ENCODE measurements around the gene CREB3L2. TPM values are rescaled to one million over a fixed set of nuclear protein-coding genes. Genes with fewer than 3 reads are reported as not detected.
"Not testable (repeated sequence)": the region's sequence is repeated elsewhere in the genome, so short reads cannot be mapped to it uniquely, and the experiment has no call there.

Gene CREB3L2
- total RNA-seq, 1 donor from 2014 or later = 12.5 TPM

DNA sequence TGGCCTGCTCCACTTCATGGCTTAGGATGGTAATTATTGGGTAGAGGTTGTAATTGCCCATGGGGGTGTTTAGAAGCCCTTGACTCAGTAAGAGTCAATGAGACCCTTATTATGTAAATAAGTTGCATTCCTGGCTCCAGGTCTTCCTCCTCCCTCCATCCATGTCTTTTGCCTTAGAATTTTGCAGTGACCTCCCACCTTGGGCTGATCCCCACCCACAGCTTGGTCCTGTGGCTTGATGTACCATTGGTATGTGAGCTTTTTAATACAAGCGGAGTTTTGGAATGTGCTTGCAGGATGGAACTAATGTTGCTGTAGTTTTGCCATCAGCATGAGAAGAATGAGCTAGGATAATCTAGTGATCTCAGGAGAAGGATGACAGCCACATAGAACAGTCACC, 81.9 kb downstream of the CREB3L2 start:
- H3K4me1 ChIP-seq (ENCODE audit: control insufficient read depth in 3 of 3, insufficient read depth in 3 of 3, low read length in 3 of 3) = peaks cover 0 to 3% (median 0%) of the 10 kb centered on the region in 3 donors
- H3K27me3 ChIP-seq (ENCODE audit: control insufficient read depth in 3 of 3, insufficient read depth in 3 of 3, low read length in 3 of 3) = no peaks in the 10 kb centered on the region
- no peak overlapping the region for H3K9ac ChIP-seq (ENCODE audit: low read depth in 1 of 3, low read length in 3 of 3)
- no peaks in the 10 kb centered on the region for H3K9me3 ChIP-seq (ENCODE audit: control insufficient read depth in 3 of 3, low read length in 3 of 3)
- peaks cover 0 to 9% (median 4%) of the 10 kb centered on the region in 3 donors for H3K36me3 ChIP-seq (ENCODE audit: control insufficient read depth in 3 of 3, insufficient read depth in 3 of 3, low read length in 3 of 3)
- H3K4me3 ChIP-seq (ENCODE audit: low read length in 3 of 3) = no peak overlapping the region
- H3K27ac ChIP-seq (ENCODE audit: low read depth, low read length) = no peak overlapping the region

DNA sequence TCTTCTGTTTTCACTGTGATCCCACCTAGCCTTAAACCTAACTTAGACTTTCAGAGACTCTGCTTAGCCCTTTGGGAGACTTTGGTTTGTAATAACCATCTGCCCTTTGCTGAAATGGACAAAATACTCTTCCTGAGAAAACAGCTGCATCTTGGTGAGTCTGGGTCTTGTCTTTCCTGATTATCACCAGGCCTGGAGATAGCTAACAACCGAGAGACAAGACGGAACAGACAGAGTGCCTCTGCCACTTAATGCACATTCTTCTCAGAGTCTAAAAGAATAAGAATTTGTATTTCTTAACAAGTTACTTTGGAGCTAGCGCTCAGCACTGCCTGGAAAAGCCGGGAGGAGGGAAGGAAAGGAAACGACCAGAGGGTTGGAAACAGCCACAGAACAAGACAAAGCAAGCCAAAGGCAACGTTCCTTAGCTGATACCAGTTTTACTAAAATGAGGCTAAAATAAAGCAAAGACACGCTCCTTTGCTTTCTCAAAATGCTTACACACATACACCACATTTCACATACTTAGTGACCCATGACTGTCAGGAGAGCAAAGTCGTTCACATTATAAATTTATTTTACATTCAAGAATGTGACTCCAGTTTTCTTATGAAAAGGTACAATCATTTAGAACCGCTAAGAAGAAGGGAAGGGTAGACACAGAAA, 84.8 kb downstream of the CREB3L2 start:
- H3K4me3 ChIP-seq (ENCODE audit: low read length in 3 of 3) = no peak overlapping the region
- H3K9me3 ChIP-seq (ENCODE audit: control insufficient read depth in 3 of 3, low read length in 3 of 3) = no peaks in the 10 kb centered on the region
- H3K9ac ChIP-seq (ENCODE audit: low read depth in 1 of 3, low read length in 3 of 3) = no peak overlapping the region
- H3K27me3 ChIP-seq (ENCODE audit: control insufficient read depth in 3 of 3, insufficient read depth in 3 of 3, low read length in 3 of 3) = no peaks in the 10 kb centered on the region
- no peak overlapping the region for H3K27ac ChIP-seq (ENCODE audit: low read depth, low read length)
- peaks cover 0 to 3% (median 0%) of the 10 kb centered on the region in 3 donors for H3K4me1 ChIP-seq (ENCODE audit: control insufficient read depth in 3 of 3, insufficient read depth in 3 of 3, low read length in 3 of 3)
- peaks cover 13 to 16% (median 15%) of the 10 kb centered on the region in 3 donors for H3K36me3 ChIP-seq (ENCODE audit: control insufficient read depth in 3 of 3, insufficient read depth in 3 of 3, low read length in 3 of 3)

DNA sequence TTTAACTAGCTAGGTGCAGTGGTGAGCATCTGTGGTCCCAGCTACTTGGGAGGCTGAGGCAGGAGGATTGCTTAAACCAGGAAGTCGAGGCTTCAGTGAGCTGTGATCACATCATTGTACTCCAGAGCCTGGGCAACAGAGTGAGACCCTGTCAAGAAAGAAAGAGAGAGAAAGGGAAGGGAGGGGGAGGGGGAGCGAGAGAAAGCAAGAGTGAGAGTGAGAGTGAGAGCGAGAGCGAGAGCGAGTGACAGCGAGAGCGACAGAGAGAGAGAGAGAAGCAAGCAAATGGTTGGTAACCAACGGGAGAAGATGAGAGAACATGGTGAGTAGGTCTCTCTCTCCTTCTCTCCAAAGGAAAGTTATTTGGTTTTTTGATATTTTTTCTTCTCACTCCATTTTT, 85.3 kb downstream of the CREB3L2 start:
- no peak overlapping the region for H3K4me3 ChIP-seq (ENCODE audit: low read length in 3 of 3)
- no peaks in the 10 kb centered on the region for H3K9me3 ChIP-seq (ENCODE audit: control insufficient read depth in 3 of 3, low read length in 3 of 3)
- H3K27ac ChIP-seq (ENCODE audit: low read depth, low read length) = no peak overlapping the region
- H3K27me3 ChIP-seq (ENCODE audit: control insufficient read depth in 3 of 3, insufficient read depth in 3 of 3, low read length in 3 of 3) = no peaks in the 10 kb centered on the region
- H3K4me1 ChIP-seq (ENCODE audit: control insufficient read depth in 3 of 3, insufficient read depth in 3 of 3, low read length in 3 of 3) = peaks cover 0 to 3% (median 0%) of the 10 kb centered on the region in 3 donors
- H3K9ac ChIP-seq (ENCODE audit: low read depth in 1 of 3, low read length in 3 of 3) = no peak overlapping the region
- peaks cover 18 to 20% (median 20%) of the 10 kb centered on the region in 3 donors for H3K36me3 ChIP-seq (ENCODE audit: control insufficient read depth in 3 of 3, insufficient read depth in 3 of 3, low read length in 3 of 3)

DNA sequence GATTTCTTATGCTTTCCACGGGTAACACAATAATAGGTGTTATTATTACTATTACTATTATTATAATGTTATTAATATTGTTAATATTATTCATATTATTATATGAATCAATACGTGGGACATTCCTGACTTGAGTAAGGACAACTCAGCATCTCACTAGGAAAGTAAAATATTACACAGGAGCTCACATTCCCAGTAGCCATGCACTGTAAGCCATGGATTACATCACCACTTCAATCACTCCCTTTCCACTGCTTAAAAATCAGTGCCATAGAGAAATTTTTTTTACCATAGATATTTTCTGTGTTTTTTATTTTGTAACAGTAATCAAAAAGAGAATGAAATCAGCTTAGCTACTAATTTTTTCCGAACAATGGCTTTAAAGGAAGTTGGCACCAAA, 86.6 kb downstream of the CREB3L2 start:
- no peaks in the 10 kb centered on the region for H3K27me3 ChIP-seq (ENCODE audit: control insufficient read depth in 3 of 3, insufficient read depth in 3 of 3, low read length in 3 of 3)
- H3K4me3 ChIP-seq (ENCODE audit: low read length in 3 of 3) = no peak overlapping the region
- H3K9ac ChIP-seq (ENCODE audit: low read depth in 1 of 3, low read length in 3 of 3) = no peak overlapping the region
- H3K4me1 ChIP-seq (ENCODE audit: control insufficient read depth in 3 of 3, insufficient read depth in 3 of 3, low read length in 3 of 3) = peaks cover 0 to 3% (median 0%) of the 10 kb centered on the region in 3 donors
- H3K9me3 ChIP-seq (ENCODE audit: control insufficient read depth in 3 of 3, low read length in 3 of 3) = no peaks in the 10 kb centered on the region
- H3K27ac ChIP-seq (ENCODE audit: low read depth, low read length) = no peak overlapping the region
- peaks cover 20 to 23% (median 22%) of the 10 kb centered on the region in 3 donors for H3K36me3 ChIP-seq (ENCODE audit: control insufficient read depth in 3 of 3, insufficient read depth in 3 of 3, low read length in 3 of 3)

DNA sequence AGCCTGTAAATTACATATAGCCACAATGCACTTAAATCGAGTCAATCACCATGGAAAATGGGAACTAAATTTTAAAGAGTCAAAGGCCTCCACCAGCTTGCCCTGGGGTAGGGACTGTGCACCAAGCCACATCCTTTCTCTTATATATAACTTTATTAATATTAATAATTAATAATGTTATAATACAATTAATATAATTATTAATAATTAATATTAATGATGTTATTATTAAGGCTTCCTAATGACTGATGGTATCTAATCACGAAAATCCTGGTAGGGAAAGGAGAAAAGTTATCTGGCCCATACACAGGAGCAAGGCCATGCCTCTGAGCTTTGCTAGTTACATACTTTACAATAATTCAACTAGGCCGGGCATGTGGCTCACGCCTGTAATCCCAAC, 87.9 kb downstream of the CREB3L2 start:
- H3K4me3 ChIP-seq (ENCODE audit: low read length in 3 of 3) = no peak overlapping the region
- H3K27ac ChIP-seq (ENCODE audit: low read depth, low read length) = no peak overlapping the region
- H3K9ac ChIP-seq (ENCODE audit: low read depth in 1 of 3, low read length in 3 of 3) = no peak overlapping the region
- no peaks in the 10 kb centered on the region for H3K4me1 ChIP-seq (ENCODE audit: control insufficient read depth in 3 of 3, insufficient read depth in 3 of 3, low read length in 3 of 3)
- peaks cover 23 to 28% (median 26%) of the 10 kb centered on the region in 3 donors for H3K36me3 ChIP-seq (ENCODE audit: control insufficient read depth in 3 of 3, insufficient read depth in 3 of 3, low read length in 3 of 3)
- no peaks in the 10 kb centered on the region for H3K9me3 ChIP-seq (ENCODE audit: control insufficient read depth in 3 of 3, low read length in 3 of 3)
- no peaks in the 10 kb centered on the region for H3K27me3 ChIP-seq (ENCODE audit: control insufficient read depth in 3 of 3, insufficient read depth in 3 of 3, low read length in 3 of 3)

DNA sequence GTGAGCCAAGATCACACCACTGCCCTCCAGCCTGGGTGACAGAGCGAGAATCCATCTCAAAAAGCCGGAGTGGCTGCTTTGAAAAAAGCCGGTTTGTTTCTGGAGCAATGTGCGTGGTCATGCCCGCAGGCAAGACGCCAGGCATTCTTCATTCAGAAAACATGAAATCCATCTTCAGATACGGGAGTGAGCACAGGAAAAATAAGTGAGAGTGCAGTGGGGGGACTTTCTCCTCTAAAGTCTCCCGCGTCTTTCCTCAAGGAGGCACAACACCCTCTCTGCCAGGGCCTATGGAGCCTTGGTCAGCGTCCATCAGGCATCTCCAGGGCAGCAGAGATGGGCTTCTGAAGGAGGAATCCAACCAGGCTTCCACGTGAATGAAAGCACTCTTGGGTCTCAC, 92.8 kb downstream of the CREB3L2 start:
- peaks cover 0 to under 1% (median 0%) of the 10 kb centered on the region in 3 donors for H3K4me1 ChIP-seq (ENCODE audit: control insufficient read depth in 3 of 3, insufficient read depth in 3 of 3, low read length in 3 of 3)
- H3K4me3 ChIP-seq (ENCODE audit: low read length in 3 of 3) = no peak overlapping the region
- peaks cover 34 to 51% (median 34%) of the 10 kb centered on the region in 3 donors for H3K36me3 ChIP-seq (ENCODE audit: control insufficient read depth in 3 of 3, insufficient read depth in 3 of 3, low read length in 3 of 3)
- no peaks in the 10 kb centered on the region for H3K27me3 ChIP-seq (ENCODE audit: control insufficient read depth in 3 of 3, insufficient read depth in 3 of 3, low read length in 3 of 3)
- H3K9me3 ChIP-seq (ENCODE audit: control insufficient read depth in 3 of 3, low read length in 3 of 3) = no peaks in the 10 kb centered on the region
- no peak overlapping the region for H3K9ac ChIP-seq (ENCODE audit: low read depth in 1 of 3, low read length in 3 of 3)
- no peak overlapping the region for H3K27ac ChIP-seq (ENCODE audit: low read depth, low read length)

DNA sequence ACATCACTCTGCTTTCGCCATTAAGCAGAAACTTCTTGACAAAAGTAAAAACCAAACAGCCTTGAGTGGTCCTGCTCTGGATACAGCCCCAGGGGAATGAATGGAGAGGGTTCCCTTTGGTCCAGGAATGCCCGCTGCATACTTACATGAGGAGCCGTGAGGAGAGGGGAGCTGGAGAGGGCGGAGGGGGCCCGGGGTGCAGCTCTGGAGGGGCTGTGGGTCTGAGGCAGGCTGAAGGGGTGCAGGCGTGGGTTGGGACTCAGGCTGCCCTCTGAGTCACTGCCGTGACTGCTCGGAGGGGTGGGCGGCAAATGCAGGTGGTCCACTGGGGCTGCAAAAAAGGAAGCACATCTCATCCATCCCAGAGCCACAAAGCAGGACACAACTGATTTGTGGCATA, 93.8 kb downstream of the CREB3L2 start:
- Histone ChIP-seq H3K27ac (ENCODE audit: low read depth, low read length) (no peak overlapping the region), H3K9ac (ENCODE audit: low read depth in 1 of 3, low read length in 3 of 3) (no peak overlapping the region), H3K27me3 (ENCODE audit: control insufficient read depth in 3 of 3, insufficient read depth in 3 of 3, low read length in 3 of 3) (no peaks in the 10 kb centered on the region), H3K36me3 (ENCODE audit: control insufficient read depth in 3 of 3, insufficient read depth in 3 of 3, low read length in 3 of 3) (peaks cover 29 to 53% (median 31%) of the 10 kb centered on the region in 3 donors), H3K4me3 (ENCODE audit: low read length in 3 of 3) (no peak overlapping the region), H3K4me1 (ENCODE audit: control insufficient read depth in 3 of 3, insufficient read depth in 3 of 3, low read length in 3 of 3) (peaks cover 0 to 4% (median 4%) of the 10 kb centered on the region in 3 donors), H3K9me3 (ENCODE audit: control insufficient read depth in 3 of 3, low read length in 3 of 3) (no peaks in the 10 kb centered on the region)

DNA sequence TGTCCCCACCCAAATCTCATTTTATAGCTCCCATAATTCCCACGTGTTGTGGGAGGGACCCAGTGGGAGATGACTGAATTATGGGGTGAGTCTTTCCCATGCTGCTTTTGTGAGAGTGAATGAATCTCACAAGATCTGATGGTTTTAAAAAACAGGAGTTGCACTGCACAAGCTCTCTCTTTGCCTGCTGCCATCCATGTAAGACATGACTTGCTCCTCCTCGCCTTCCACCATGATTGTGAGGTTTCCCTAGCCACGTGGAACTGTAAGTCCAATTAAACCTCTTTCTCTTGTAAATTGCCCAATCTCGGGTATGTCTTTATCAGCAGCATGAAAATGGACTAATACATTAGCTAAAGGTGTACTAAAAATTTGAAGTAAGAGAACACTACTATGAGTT, 95.2 kb downstream of the CREB3L2 start:
- not testable (repeated sequence) for H3K4me3 ChIP-seq (ENCODE audit: low read length in 3 of 3); H3K9ac ChIP-seq (ENCODE audit: low read depth in 1 of 3, low read length in 3 of 3); H3K4me1 ChIP-seq (ENCODE audit: control insufficient read depth in 3 of 3, insufficient read depth in 3 of 3, low read length in 3 of 3); H3K9me3 ChIP-seq (ENCODE audit: control insufficient read depth in 3 of 3, low read length in 3 of 3); H3K27me3 ChIP-seq (ENCODE audit: control insufficient read depth in 3 of 3, insufficient read depth in 3 of 3, low read length in 3 of 3); H3K27ac ChIP-seq (ENCODE audit: low read depth, low read length)
- peaks cover 20 to 46% (median 21%) of the 10 kb centered on the region in 3 donors for H3K36me3 ChIP-seq (ENCODE audit: control insufficient read depth in 3 of 3, insufficient read depth in 3 of 3, low read length in 3 of 3)

DNA sequence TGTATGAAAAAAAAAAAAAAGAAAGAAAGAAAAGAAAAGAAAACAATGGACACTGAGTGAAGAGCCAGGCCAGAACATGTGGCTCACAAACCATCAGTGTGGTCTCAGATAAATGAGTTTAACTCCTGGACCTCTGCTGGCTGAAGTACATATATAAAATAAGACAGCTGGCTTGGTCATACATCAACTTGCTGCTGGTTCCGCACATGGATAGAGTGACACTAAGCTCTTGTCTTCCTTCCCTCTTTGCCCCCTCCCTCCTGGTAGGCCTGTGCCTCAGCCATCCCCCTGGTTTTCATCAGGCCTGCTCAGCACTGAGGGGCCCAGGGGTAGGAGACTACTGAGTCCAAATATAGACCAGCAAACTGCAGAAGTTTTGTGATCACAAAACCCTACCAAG, 97.1 kb downstream of the CREB3L2 start:
- Histone ChIP-seq H3K4me1 (ENCODE audit: control insufficient read depth in 3 of 3, insufficient read depth in 3 of 3, low read length in 3 of 3) (peaks cover 4 to 8% (median 8%) of the 10 kb centered on the region in 3 donors), H3K36me3 (ENCODE audit: control insufficient read depth in 3 of 3, insufficient read depth in 3 of 3, low read length in 3 of 3) (peaks cover 20 to 45% (median 24%) of the 10 kb centered on the region in 3 donors), H3K4me3 (ENCODE audit: low read length in 3 of 3) (no peak overlapping the region), H3K27ac (ENCODE audit: low read depth, low read length) (no peak overlapping the region), H3K9ac (ENCODE audit: low read depth in 1 of 3, low read length in 3 of 3) (no peak overlapping the region), H3K9me3 (ENCODE audit: control insufficient read depth in 3 of 3, low read length in 3 of 3) (no peaks in the 10 kb centered on the region), H3K27me3 (ENCODE audit: control insufficient read depth in 3 of 3, insufficient read depth in 3 of 3, low read length in 3 of 3) (no peaks in the 10 kb centered on the region)

DNA sequence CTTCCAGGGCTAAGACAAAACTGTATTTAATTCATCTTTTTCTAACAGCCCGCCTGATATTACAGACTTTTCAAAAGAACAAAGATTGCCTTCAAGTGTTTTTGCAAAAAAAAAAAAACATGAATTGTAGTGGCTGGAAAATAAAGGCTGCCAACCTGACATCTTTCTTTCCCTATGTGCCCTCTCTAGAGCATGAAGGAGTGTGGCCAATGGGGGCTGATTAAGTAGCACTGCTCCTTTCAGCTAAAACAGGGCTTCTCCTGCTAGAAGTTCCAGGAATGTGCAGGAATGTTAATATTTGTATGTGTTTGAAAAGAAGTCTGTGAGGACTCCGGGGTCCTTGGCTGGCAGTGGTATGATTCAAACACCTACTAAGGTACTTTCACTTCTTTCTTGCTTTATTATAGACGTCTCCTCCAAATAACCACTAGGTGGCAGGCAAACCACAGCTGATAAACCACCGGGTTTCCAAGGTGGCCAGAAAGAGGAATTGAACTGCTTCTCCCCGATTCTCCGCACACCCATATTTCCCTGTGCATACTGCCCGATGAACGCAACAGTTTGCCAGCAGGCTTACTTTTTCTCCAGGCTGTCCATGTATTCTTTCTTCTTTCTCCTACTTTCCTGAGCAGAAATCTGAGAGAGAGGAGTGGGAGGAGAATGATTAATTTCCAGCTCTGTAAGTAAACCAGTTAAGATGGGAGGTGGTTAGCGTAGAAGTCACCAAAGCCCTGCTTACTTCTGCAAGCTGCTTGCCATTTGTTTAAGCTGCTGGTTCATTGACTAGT, 98.3 kb downstream of the CREB3L2 start:
- peaks cover 17 to 44% (median 20%) of the 10 kb centered on the region in 3 donors for H3K36me3 ChIP-seq (ENCODE audit: control insufficient read depth in 3 of 3, insufficient read depth in 3 of 3, low read length in 3 of 3)
- no peak overlapping the region for H3K27ac ChIP-seq (ENCODE audit: low read depth, low read length)
- H3K9me3 ChIP-seq (ENCODE audit: control insufficient read depth in 3 of 3, low read length in 3 of 3) = no peaks in the 10 kb centered on the region
- peaks cover 11 to 21% (median 17%) of the 10 kb centered on the region in 3 donors for H3K4me1 ChIP-seq (ENCODE audit: control insufficient read depth in 3 of 3, insufficient read depth in 3 of 3, low read length in 3 of 3)
- peak overlapping the region in 1 of 3 donors; percentile 28 for H3K9ac ChIP-seq (ENCODE audit: low read depth in 1 of 3, low read length in 3 of 3)
- H3K27me3 ChIP-seq (ENCODE audit: control insufficient read depth in 3 of 3, insufficient read depth in 3 of 3, low read length in 3 of 3) = no peaks in the 10 kb centered on the region
- no peak overlapping the region for H3K4me3 ChIP-seq (ENCODE audit: low read length in 3 of 3)
